ENCODE measurements around the gene HFE.

Gene HFE

DNA sequence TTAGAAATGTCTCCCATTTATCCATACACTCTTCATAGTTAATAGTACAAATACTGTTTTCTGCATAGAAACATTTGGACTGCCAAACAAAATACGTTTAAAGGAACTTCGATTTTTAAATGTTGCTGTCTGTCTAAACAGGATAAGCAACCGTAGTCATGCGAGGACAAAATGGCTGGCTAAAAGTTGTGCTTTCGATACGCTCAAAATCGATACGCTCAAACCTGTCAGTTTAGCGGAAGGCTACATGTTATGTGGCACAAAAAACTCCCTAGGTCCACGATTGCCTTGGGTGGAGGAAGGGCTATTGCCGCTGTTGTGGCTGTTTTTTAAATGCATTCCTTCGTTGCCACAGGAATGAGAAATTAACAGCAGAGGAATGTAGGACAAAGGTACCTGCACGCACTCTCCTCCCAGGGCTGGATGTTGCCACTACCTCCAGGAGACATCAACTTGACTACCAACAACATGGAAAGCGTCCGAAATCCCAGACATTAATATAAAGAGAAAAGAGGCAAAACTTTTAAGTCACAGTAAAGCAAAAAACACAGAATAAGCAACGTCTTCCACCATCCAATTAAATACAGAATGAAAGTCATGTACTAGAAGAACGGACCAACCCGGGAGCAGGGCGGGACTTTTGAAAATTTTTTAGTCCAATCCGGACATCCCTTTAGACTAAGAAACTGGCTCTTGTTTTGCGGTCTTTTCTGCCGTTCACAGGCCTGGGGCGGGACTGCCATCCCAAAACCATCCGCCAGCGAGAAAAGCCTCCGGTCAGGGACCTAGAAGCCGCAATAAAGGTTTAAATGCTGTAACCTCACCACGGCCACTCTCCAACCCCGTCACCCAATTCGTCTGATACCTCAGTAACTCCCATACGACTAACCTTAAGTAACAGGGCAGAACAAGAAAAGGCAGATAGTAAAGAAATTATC, 32.2 kb upstream of the HFE start (continued):
- TF ChIP-seq, protein P1, sequence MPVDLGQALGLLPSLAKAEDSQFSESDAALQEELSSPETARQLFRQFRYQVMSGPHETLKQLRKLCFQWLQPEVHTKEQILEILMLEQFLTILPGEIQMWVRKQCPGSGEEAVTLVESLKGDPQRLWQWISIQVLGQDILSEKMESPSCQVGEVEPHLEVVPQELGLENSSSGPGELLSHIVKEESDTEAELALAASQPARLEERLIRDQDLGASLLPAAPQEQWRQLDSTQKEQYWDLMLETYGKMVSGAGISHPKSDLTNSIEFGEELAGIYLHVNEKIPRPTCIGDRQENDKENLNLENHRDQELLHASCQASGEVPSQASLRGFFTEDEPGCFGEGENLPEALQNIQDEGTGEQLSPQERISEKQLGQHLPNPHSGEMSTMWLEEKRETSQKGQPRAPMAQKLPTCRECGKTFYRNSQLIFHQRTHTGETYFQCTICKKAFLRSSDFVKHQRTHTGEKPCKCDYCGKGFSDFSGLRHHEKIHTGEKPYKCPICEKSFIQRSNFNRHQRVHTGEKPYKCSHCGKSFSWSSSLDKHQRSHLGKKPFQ (tag by site-specific recombination; IDR thresholded peaks at IDR 0.05), result no peak
- TF ChIP-seq ZNF76 (tag by site-specific recombination; IDR thresholded peaks at IDR 0.05; ENCODE audit: borderline replicate concordance, low read depth), result 0 out of 2 replicates have a peak, but pooled peaks have one; percentile 31
- TF ChIP-seq ZNF623 (tag by site-specific recombination; IDR thresholded peaks at IDR 0.05), result no peak
- no peak for TF ChIP-seq ZNF184 (tag by site-specific recombination; IDR thresholded peaks at IDR 0.05)
- no peak for TF ChIP-seq ZNF558 (tag by site-specific recombination; IDR thresholded peaks at IDR 0.05)
- TF ChIP-seq ZNF138 (tag by site-specific recombination; IDR thresholded peaks at IDR 0.05; ENCODE audit: borderline replicate concordance), result no peak
- TF ChIP-seq GLIS1 (tag by site-specific recombination; IDR thresholded peaks at IDR 0.05), result 0 out of 2 replicates have a peak, but pooled peaks have one; percentile 9
- TF ChIP-seq ZNF214 (tag by site-specific recombination; IDR thresholded peaks at IDR 0.05; ENCODE audit: borderline replicate concordance), result no peak
- TF ChIP-seq SCRT2 (tag by site-specific recombination; IDR thresholded peaks at IDR 0.05), result no peak
- TF ChIP-seq, protein P2, sequence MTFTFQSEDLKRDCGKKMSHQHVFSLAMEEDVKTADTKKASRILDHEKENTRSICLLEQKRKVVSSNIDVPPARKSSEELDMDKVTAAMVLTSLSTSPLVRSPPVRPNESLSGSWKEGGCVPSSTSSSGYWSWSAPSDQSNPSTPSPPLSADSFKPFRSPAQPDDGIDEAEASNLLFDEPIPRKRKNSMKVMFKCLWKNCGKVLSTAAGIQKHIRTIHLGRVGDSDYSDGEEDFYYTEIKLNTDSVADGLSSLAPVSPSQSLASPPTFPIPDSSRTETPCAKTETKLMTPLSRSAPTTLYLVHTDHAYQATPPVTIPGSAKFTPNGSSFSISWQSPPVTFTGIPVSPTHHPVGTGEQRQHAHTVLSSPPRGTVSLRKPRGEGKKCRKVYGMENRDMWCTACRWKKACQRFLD (tag by site-specific recombination; IDR thresholded peaks at IDR 0.05), result no peak
- TF ChIP-seq, protein P3, sequence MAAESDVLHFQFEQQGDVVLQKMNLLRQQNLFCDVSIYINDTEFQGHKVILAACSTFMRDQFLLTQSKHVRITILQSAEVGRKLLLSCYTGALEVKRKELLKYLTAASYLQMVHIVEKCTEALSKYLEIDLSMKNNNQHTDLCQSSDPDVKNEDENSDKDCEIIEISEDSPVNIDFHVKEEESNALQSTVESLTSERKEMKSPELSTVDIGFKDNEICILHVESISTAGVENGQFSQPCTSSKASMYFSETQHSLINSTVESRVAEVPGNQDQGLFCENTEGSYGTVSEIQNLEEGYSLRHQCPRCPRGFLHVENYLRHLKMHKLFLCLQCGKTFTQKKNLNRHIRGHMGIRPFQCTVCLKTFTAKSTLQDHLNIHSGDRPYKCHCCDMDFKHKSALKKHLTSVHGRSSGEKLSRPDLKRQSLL (tag by site-specific recombination; IDR thresholded peaks at IDR 0.05), result no peak
- TF ChIP-seq, protein P4, sequence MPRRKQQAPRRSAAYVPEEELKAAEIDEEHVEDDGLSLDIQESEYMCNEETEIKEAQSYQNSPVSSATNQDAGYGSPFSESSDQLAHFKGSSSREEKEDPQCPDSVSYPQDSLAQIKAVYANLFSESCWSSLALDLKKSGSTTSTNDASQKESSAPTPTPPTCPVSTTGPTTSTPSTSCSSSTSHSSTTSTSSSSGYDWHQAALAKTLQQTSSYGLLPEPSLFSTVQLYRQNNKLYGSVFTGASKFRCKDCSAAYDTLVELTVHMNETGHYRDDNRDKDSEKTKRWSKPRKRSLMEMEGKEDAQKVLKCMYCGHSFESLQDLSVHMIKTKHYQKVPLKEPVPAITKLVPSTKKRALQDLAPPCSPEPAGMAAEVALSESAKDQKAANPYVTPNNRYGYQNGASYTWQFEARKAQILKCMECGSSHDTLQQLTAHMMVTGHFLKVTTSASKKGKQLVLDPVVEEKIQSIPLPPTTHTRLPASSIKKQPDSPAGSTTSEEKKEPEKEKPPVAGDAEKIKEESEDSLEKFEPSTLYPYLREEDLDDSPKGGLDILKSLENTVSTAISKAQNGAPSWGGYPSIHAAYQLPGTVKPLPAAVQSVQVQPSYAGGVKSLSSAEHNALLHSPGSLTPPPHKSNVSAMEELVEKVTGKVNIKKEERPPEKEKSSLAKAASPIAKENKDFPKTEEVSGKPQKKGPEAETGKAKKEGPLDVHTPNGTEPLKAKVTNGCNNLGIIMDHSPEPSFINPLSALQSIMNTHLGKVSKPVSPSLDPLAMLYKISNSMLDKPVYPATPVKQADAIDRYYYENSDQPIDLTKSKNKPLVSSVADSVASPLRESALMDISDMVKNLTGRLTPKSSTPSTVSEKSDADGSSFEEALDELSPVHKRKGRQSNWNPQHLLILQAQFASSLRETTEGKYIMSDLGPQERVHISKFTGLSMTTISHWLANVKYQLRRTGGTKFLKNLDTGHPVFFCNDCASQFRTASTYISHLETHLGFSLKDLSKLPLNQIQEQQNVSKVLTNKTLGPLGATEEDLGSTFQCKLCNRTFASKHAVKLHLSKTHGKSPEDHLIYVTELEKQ (tag by site-specific recombination; IDR thresholded peaks at IDR 0.05; ENCODE audit: borderline replicate concordance), result 0 out of 2 replicates have a peak, but pooled peaks have one; percentile 22
- TF ChIP-seq ZNF791 (tag by site-specific recombination; IDR thresholded peaks at IDR 0.05), result no peak
- 0 out of 2 replicates have a peak, but pooled peaks have one; percentile 24 for TF ChIP-seq ZNF24 (tag by site-specific recombination; IDR thresholded peaks at IDR 0.05)
- TF ChIP-seq ZNF341 (tag by site-specific recombination; IDR thresholded peaks at IDR 0.05; ENCODE audit: low read depth), result peak; percentile 88
- no peak for TF ChIP-seq ZNF610 (tag by site-specific recombination; IDR thresholded peaks at IDR 0.05; ENCODE audit: borderline replicate concordance)
- TF ChIP-seq, protein P5, sequence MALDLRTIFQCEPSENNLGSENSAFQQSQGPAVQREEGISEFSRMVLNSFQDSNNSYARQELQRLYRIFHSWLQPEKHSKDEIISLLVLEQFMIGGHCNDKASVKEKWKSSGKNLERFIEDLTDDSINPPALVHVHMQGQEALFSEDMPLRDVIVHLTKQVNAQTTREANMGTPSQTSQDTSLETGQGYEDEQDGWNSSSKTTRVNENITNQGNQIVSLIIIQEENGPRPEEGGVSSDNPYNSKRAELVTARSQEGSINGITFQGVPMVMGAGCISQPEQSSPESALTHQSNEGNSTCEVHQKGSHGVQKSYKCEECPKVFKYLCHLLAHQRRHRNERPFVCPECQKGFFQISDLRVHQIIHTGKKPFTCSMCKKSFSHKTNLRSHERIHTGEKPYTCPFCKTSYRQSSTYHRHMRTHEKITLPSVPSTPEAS (tag by site-specific recombination; IDR thresholded peaks at IDR 0.05), result no peak
- TF ChIP-seq, protein P6, sequence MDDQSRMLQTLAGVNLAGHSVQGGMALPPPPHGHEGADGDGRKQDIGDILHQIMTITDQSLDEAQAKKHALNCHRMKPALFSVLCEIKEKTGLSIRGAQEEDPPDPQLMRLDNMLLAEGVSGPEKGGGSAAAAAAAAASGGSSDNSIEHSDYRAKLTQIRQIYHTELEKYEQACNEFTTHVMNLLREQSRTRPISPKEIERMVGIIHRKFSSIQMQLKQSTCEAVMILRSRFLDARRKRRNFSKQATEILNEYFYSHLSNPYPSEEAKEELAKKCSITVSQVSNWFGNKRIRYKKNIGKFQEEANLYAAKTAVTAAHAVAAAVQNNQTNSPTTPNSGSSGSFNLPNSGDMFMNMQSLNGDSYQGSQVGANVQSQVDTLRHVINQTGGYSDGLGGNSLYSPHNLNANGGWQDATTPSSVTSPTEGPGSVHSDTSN (CRISPR knock-in tag; IDR thresholded peaks at IDR 0.05), result no peak
- TF ChIP-seq MZF1 (tag by site-specific recombination; IDR thresholded peaks at IDR 0.05; ENCODE audit: borderline replicate concordance), result no peak
- TF ChIP-seq ZNF121 (tag by site-specific recombination; IDR thresholded peaks at IDR 0.05), result no peak
- TF ChIP-seq YY1 (tag by site-specific recombination; IDR thresholded peaks at IDR 0.05), result peak; percentile 66
- no peak for TF ChIP-seq OVOL3 (tag by site-specific recombination; IDR thresholded peaks at IDR 0.05)
- no peak for TF ChIP-seq ZNF132 (tag by site-specific recombination; IDR thresholded peaks at IDR 0.05; ENCODE audit: borderline replicate concordance)
- peak; percentile 84 for TF ChIP-seq SP2 (tag by site-specific recombination; IDR thresholded peaks at IDR 0.05)
- no peak for TF ChIP-seq TRIM28 (IDR thresholded peaks at IDR 0.05; ENCODE audit: borderline replicate concordance, low read length)
- TF ChIP-seq GLIS2 (tag by site-specific recombination; IDR thresholded peaks at IDR 0.05), result no peak
- no peak for TF ChIP-seq ZNF776 (tag by site-specific recombination; IDR thresholded peaks at IDR 0.05; ENCODE audit: borderline replicate concordance)
- no peak for TF ChIP-seq ZNF354C (tag by site-specific recombination; IDR thresholded peaks at IDR 0.05; ENCODE audit: borderline replicate concordance, low read depth)
- no peak for TF ChIP-seq KLF8 (tag by site-specific recombination; IDR thresholded peaks at IDR 0.05)
